ENCODE results near the gene FN1.

DNA sequence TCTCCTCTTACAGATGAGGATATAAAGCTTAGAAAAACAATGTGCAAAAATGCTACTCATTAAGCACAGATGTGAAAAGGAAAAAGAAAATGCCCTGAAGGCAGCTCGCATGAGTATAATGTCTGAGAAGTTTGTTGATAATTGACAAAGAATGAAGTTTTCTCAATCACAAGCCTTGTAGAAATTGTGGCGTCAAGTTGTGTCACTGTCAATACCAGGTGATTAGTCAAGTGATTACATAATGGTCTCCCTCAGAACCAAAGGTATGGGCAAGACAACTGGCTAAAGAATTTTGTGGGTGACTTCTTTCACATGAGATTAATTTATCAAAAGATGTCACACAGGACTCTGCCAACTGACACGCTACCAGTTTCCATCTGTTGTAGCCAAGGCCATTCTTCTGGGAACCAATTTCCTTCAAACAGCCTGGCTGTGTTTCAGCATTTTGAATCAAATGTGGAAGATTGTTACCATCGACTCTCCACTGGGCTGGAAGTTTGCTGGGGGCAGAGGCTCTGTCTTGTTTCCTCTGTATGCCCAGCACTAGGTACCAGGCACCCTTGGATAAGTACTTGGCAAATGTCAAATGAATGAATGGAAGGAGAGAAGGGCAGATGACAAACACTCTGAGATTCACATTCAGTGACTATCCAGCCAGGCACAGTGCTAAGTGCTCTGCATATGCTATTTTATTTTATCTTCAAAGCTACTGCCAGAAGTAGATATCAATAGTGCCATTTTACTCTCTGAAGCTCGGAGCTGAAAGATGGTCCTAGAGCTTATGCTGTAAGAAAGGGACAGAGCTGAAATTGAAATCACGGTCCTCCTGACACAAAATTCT lies 5.9 kb upstream of the FN1 start:
- TF ChIP-seq, protein P1, sequence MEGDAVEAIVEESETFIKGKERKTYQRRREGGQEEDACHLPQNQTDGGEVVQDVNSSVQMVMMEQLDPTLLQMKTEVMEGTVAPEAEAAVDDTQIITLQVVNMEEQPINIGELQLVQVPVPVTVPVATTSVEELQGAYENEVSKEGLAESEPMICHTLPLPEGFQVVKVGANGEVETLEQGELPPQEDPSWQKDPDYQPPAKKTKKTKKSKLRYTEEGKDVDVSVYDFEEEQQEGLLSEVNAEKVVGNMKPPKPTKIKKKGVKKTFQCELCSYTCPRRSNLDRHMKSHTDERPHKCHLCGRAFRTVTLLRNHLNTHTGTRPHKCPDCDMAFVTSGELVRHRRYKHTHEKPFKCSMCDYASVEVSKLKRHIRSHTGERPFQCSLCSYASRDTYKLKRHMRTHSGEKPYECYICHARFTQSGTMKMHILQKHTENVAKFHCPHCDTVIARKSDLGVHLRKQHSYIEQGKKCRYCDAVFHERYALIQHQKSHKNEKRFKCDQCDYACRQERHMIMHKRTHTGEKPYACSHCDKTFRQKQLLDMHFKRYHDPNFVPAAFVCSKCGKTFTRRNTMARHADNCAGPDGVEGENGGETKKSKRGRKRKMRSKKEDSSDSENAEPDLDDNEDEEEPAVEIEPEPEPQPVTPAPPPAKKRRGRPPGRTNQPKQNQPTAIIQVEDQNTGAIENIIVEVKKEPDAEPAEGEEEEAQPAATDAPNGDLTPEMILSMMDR (conservative IDR thresholded peaks at IDR 0.05; ENCODE audit: low read length): no peak
- no peak for TF ChIP-seq EZH2phosphoT487 (IDR thresholded peaks at IDR 0.05; ENCODE audit: borderline replicate concordance)
